Measurements from ENCODE around the gene MAB21L3.

MAB21L3 gene

GRCh38 chr1:116167625-116168276 lies 56.6 kb downstream of the MAB21L3 start:
- no peak for DNase-seq

GRCh38 chr1:116168277-116169032 lies 57.3 kb downstream of the MAB21L3 start:
- DNase-seq = peak; percentile 20

- DNase-seq = no peak
Measured at GRCh38 chr1:116169898-116170297, 58.7 kb downstream of the MAB21L3 start.

DNA sequence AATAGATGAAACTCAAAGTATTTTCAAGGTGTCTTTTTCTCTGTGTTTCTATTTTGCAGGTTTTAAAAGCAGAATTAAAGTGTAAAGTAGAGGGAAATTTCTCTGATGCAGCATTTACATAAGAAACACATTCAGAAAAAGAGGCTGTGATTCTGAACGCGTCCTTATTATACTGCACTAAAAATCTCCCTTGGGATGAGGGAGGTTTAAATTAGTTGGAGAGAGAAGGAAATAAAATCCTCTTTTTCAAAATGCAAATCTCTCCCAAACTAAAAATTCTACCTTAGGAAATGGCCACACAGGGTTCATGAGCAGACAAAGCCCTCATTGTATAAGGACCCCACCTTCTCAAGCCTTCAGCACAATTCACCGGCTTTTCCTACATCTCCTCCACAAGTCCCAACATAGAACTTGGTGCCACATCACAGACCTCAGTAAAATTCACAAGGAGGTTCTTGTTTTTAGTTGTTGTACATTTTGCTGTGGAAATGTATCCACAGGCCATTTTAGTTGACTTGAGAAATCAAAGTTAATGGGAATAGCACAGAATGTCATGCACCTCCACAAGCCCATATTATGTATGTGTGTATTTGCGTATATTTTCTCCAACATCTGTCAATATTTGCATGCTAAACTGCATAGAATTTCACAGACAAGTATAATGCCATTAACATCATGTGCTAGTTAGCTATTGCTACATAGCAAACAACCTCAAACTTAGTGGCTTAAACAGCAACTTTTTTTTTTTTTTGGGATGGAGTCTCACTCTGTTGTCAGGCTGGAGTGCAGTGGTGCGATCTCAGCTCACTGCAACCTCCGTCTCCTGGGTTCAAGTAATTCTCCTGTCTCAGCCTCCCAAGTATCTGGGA lies 59.8 kb downstream of the MAB21L3 start:
- no peak for DNase-seq

- no peak for DNase-seq
Measured at GRCh38 chr1:116172666-116173065, 61.5 kb downstream of the MAB21L3 start.

DNA sequence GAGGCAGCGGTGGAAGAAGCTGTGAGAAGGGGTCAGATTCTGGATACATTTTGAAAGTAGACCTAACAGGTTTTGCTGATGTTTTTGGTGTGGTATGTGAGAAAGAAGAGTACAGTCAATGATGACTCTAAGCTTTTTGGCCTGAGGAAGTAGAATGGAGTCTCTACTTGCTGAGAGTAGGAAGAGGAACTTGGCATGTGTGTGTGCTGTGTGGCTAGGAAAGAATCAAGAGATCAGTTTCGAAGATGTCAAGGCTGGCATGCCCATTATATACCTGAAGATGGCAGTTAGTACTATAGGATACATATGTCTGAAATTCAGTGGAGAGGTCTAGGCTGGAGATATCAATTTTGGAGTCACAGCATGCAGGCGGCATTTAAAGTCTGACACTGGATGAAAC lies 64.4 kb downstream of the MAB21L3 start:
- DNase-seq = no peak

DNA sequence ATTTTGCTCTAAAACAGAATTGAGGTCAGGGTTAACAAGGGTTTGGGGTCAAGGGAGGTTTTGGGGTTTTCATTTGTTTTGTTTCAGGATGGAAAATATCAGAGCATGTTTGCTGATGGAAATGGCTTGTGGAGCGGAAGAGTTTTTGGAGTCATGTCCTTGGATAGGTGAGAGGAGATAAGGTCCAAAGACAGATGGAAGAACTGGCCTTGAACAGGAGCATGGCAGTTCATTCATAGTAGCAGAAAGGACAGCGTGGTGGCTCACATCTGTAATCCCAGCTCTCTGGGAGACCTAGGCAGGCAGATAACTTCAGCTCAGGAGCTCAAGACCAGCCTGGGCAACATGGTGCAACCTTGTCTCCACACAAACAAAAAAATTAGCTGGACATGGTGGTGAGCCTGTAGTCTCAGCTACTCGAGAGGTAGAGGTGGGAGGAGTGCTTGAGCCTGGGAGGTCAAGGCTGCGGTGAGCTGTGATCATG lies 65.1 kb downstream of the MAB21L3 start:
- no peak for DNase-seq

DNA sequence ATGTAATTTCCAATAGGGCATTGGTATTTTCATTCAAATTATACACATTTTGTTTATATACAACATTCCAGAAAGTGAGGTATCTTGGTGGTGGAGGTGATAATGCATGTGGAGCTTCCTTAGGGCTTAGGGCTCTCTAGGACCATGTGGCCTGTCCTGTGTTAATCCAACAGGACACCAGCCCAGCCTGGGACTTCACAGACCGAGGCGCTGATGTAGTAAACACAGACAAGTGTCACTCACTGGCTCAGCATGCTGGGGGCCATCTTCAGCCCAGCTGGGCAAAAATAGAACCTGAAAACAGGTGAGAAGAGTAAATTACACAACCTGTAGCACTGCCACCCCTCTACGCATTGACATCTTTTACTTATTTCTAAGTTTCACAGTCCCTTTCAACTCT lies 66.7 kb downstream of the MAB21L3 start:
- DNase-seq = no peak

DNA sequence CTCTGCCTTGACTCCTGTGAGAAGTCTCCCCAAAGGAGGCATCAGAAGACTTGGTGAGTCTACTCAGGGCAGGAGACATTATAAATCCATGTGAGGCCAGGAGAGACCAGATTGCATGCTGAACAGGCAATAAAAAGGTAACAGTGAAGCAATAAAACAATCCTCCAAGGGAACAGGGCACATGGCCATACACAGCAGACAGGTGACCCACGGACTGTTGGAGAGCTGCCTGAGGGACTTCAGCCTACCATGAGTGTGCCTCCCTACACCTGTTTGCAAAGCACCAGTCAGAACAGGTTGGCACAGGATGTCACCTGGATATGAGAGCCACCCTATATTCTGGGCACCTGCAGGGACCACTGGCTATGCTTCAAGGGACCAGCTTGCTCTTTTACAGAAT lies 67.6 kb downstream of the MAB21L3 start:
- peak; percentile 90 for DNase-seq

- no peak for DNase-seq
Measured at GRCh38 chr1:116179419-116179818, 68.2 kb downstream of the MAB21L3 start.

GRCh38 chr1:116179964-116180363 lies 68.8 kb downstream of the MAB21L3 start:
- DNase-seq = no peak

GRCh38 chr1:116182019-116182714 lies 71.0 kb downstream of the MAB21L3 start:
- peak; percentile 9 for DNase-seq
